Type B pancreatic cell (in vitro differentiated cells): Measurements from ENCODE around the gene PDCD4. TPM values are rescaled to one million over a fixed set of nuclear protein-coding genes. Genes with fewer than 3 reads are reported as not detected.
"Not testable (repeated sequence)": the region's sequence is repeated elsewhere in the genome, so short reads cannot be mapped to it uniquely, and the experiment has no call there.

Experiments
- DNase-seq: peaks from one replicate; pipeline ENCODE4 v3.0.0; 2021; ENCODE audit warnings: mixed read lengths; ENCODE audit not compliant: unreplicated experiment; ENCODE audit errors: extremely low spot score
- H3K27ac Mint-ChIP-seq: 2 replicates; pipeline ENCODE4 v1.8.0; 2021; ENCODE audit warnings: mild to moderate bottlenecking, mixed read lengths
- H3K27me3 Mint-ChIP-seq: 2 replicates; pipeline ENCODE4 v1.8.0; 2021; ENCODE audit warnings: mixed read lengths
- H3K36me3 Mint-ChIP-seq: 2 replicates; pipeline ENCODE4 v1.8.0; 2021; ENCODE audit warnings: mixed read lengths
- H3K4me1 Mint-ChIP-seq: one replicate; pipeline ENCODE4 v1.8.0; 2021; ENCODE audit warnings: mixed read lengths; ENCODE audit not compliant: unreplicated experiment
- H3K4me3 Mint-ChIP-seq: 2 replicates; pipeline ENCODE4 v1.8.0; 2021; ENCODE audit warnings: mild to moderate bottlenecking, mixed read lengths
- H3K9me3 Mint-ChIP-seq: 2 replicates; pipeline ENCODE4 v1.8.0; 2021; ENCODE audit warnings: mixed read lengths
- CTCF ChIP-seq: fragments of 200-600 bp; sonication (generic); conservative IDR thresholded peaks from 2 replicates; pipeline ENCODE4 v1.5.0; 2021; ENCODE audit warnings: antibody characterized with exemption, mild to moderate bottlenecking
- total RNA-seq: library from RNA; stranded (reverse); gene quantifications from 2 replicates; pipeline ENCODE4 v1.2.1, GENCODE V29; 2021; ENCODE audit warnings: low replicate concordance

The PDCD4 gene
- total RNA-seq, 1 donor from 2014 or later = 122 TPM

DNA sequence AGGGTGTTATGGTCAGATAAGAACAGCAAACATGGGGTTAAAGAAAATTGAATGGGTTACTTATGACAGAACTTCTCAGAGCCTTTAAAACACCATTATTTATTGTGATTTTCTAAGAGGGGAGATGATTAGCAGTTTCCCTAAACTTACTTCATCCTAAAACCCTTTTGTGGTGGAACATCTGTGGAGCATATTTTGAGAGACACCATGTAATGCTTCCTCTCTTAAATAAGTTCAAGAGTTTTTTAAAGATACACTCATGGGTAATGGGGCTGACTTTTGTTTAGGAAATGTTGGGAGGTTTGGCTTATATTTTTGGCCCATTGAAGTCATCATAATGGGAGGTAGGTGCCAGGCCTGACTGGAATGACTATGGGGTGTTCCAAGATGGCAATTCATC lies 8.4 kb upstream of the PDCD4 start:
- no peaks in the 10 kb centered on the region for H3K36me3 Mint-ChIP-seq
- H3K27me3 Mint-ChIP-seq = no peaks in the 10 kb centered on the region
- no peaks in the 10 kb centered on the region for H3K9me3 Mint-ChIP-seq
- H3K27ac Mint-ChIP-seq = no peak overlapping the region
- H3K4me3 Mint-ChIP-seq = no peak overlapping the region
- DNase-seq = no peak
- no peak for TF ChIP-seq CTCF
- peaks cover 57% of the 10 kb centered on the region for H3K4me1 Mint-ChIP-seq

DNA sequence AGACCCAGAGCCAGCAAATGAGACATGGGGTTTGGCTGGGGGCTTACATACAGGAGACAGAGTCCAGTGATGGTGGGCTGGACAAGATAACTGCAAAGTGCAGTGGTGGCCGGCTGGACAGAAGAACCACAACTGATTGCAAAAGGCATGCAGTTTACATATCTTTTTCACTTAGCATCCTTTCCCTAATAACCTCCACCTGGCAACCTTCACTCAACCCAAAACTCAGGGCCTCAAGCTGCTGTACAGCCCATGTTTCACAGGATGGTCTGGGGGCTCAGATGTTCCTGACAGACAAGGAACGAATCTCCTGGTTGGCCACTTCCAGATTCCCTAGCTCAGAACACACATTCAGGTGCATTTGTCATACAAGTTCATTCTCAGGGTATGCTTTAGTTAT lies 7.8 kb upstream of the PDCD4 start:
- H3K36me3 Mint-ChIP-seq = no peaks in the 10 kb centered on the region
- H3K9me3 Mint-ChIP-seq = no peaks in the 10 kb centered on the region
- H3K4me1 Mint-ChIP-seq = peaks cover 55% of the 10 kb centered on the region

GRCh38 chr10:110864662-110865140 lies 7.0 kb upstream of the PDCD4 start:
- no peak for DNase-seq
- Mint-ChIP-seq H3K27me3 (no peaks in the 10 kb centered on the region), H3K9me3 (no peaks in the 10 kb centered on the region), H3K4me1 (peaks cover 54% of the 10 kb centered on the region), H3K27ac (peak overlapping the region; percentile 79), H3K36me3 (no peaks in the 10 kb centered on the region), H3K4me3 (peak overlapping the region; percentile 40)
- TF ChIP-seq CTCF = no peak

More for the DNA sequence above, 7.8 kb upstream of the PDCD4 start:
- no peak for DNase-seq
- Mint-ChIP-seq H3K4me3 (no peak overlapping the region), H3K27me3 (no peaks in the 10 kb centered on the region), H3K27ac (no peak overlapping the region)
- TF ChIP-seq CTCF = no peak

GRCh38 chr10:110865186-110865808 lies 6.4 kb upstream of the PDCD4 start:
- Mint-ChIP-seq H3K4me3 (peak overlapping the region; percentile 2), H3K36me3 (no peaks in the 10 kb centered on the region), H3K4me1 (peaks cover 53% of the 10 kb centered on the region), H3K27me3 (no peaks in the 10 kb centered on the region), H3K9me3 (no peaks in the 10 kb centered on the region), H3K27ac (peak overlapping the region; percentile 79)
- DNase-seq = no peak
- no peak for TF ChIP-seq CTCF

- H3K9me3 Mint-ChIP-seq = no peaks in the 10 kb centered on the region
- peaks cover 53% of the 10 kb centered on the region for H3K4me1 Mint-ChIP-seq
- DNase-seq = no peak
Measured at GRCh38 chr10:110865809-110866482, 5.8 kb upstream of the PDCD4 start.

DNA sequence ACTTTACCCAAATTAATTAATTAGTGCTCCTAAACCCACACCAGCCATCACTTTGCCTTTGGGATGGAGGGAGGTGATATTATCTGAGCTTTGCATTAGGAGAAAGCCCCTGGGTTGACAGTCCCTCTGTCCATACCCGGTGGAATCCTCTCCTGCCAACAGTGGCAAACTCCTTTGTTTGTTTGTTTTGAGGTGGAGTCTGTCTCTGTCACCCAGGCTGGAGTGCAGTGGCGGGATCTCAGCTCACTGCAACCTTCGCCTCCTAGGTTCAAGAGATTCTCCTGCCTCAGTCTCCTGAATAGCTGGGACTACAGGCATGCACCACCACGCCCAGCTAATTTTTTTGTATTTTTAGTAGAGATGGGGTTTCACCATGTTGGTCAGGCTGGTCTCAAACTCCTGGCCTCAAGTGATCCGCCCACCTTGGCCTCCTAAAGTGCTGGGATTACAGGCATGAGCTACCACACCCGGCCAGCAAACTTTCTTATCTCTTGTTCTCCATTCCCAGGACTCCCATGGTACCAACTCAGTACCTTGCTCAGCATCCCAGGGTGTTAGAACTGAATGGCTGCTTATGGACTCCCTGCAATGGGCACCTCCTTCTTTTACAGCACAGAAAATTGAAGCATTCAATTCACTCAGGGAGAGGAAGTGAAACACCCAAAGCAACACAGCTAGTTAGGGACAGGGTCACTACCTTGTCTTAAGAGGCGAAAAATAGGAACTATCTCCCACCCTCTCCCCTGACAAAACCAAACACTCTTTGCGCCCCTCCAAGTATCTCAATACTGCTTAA lies 4.5 kb upstream of the PDCD4 start:
- not testable (repeated sequence) for DNase-seq, H3K9me3 Mint-ChIP-seq, H3K27me3 Mint-ChIP-seq, H3K4me3 Mint-ChIP-seq, H3K36me3 Mint-ChIP-seq
- peaks cover 56% of the 10 kb centered on the region for H3K4me1 Mint-ChIP-seq
- peak overlapping the region; percentile 72 for H3K27ac Mint-ChIP-seq

More at GRCh38 chr10:110865809-110866482, 5.8 kb upstream of the PDCD4 start:
- Mint-ChIP-seq H3K27me3 (no peaks in the 10 kb centered on the region), H3K4me3 (no peak overlapping the region), H3K27ac (peak overlapping the region; percentile 79), H3K36me3 (no peaks in the 10 kb centered on the region)
- no peak for TF ChIP-seq CTCF
